ENCODE measurements around the gene HCRTR2. TPM values are rescaled to one million over a fixed set of nuclear protein-coding genes. Genes with fewer than 3 reads are reported as not detected.
"Not testable (repeated sequence)": the region's sequence is repeated elsewhere in the genome, so short reads cannot be mapped to it uniquely, and the experiment has no call there.

Gene HCRTR2
- polyA plus RNA-seq (ENCODE audit: insufficient read length), result not detected

- no peak for DNase-seq (ENCODE audit: low read depth)
Measured at GRCh38 chr6:55174211-55175026, at the start of gene HCRTR2. Gene HCRTR2 (plus strand): TSS chr6:55174515. CDS start chr6:55174588, 73 bp downstream.

GRCh38 chr6:55130806-55131324 lies 43.5 kb upstream of the HCRTR2 start:
- no peak for DNase-seq (ENCODE audit: low read depth)

- DNase-seq (ENCODE audit: low read depth), result no peak
Measured at GRCh38 chr6:55131616-55132015, 42.7 kb upstream of the HCRTR2 start.

- DNase-seq (ENCODE audit: low read depth), result no peak
Measured at GRCh38 chr6:55136916-55137315, 37.4 kb upstream of the HCRTR2 start.

- no peak for DNase-seq (ENCODE audit: low read depth)
Measured at GRCh38 chr6:55137929-55138693, 36.2 kb upstream of the HCRTR2 start.

- DNase-seq (ENCODE audit: low read depth), result no peak
Measured at GRCh38 chr6:55141611-55142010, 32.7 kb upstream of the HCRTR2 start.

GRCh38 chr6:55142610-55143009 lies 31.7 kb upstream of the HCRTR2 start:
- DNase-seq (ENCODE audit: low read depth), result no peak

GRCh38 chr6:55153284-55153683 lies 21.0 kb upstream of the HCRTR2 start:
- no peak for DNase-seq (ENCODE audit: low read depth)

- DNase-seq (ENCODE audit: low read depth), result not testable (repeated sequence)
Measured at GRCh38 chr6:55158784-55159183, 15.5 kb upstream of the HCRTR2 start.

- DNase-seq (ENCODE audit: low read depth), result no peak
Measured at GRCh38 chr6:55167860-55168259, 6.5 kb upstream of the HCRTR2 start.

- DNase-seq (ENCODE audit: low read depth), result no peak
Measured at GRCh38 chr6:55175078-55176049, 1.0 kb downstream of the HCRTR2 start.

GRCh38 chr6:55176958-55177357 lies 2.6 kb downstream of the HCRTR2 start:
- DNase-seq (ENCODE audit: low read depth), result peak; percentile 8

- no peak for DNase-seq (ENCODE audit: low read depth)
Measured at GRCh38 chr6:55180258-55180657, 5.9 kb downstream of the HCRTR2 start.

GRCh38 chr6:55182016-55182650 lies 7.8 kb downstream of the HCRTR2 start:
- no peak for DNase-seq (ENCODE audit: low read depth)

- DNase-seq (ENCODE audit: low read depth), result no peak
Measured at GRCh38 chr6:55184782-55185530, 10.6 kb downstream of the HCRTR2 start.

- DNase-seq (ENCODE audit: low read depth), result no peak
Measured at GRCh38 chr6:55198715-55199114, 24.4 kb downstream of the HCRTR2 start.

GRCh38 chr6:55199239-55199638 lies 24.9 kb downstream of the HCRTR2 start:
- DNase-seq (ENCODE audit: low read depth), result no peak

GRCh38 chr6:55208478-55209458 lies 34.5 kb downstream of the HCRTR2 start:
- no peak for DNase-seq (ENCODE audit: low read depth)

GRCh38 chr6:55210952-55211351 lies 36.6 kb downstream of the HCRTR2 start:
- no peak for DNase-seq (ENCODE audit: low read depth)
